Activated CD4-positive, alpha-beta T cell treated with anti-CD3 and anti-CD28 coated beads for 36 hours (primary cell): ENCODE data around the gene DPY19L1. TPM values are rescaled to one million over a fixed set of nuclear protein-coding genes. Genes with fewer than 3 reads are reported as not detected.
"Not testable (repeated sequence)": the region's sequence is repeated elsewhere in the genome, so short reads cannot be mapped to it uniquely, and the experiment has no call there.

Source experiments
- ATAC-seq: fragments of 200-7000 bp; cut with Tn5 transposase; one replicate; pipeline ENCODE4 v1.10.0; 2021; ENCODE audit warnings: mild to moderate bottlenecking, moderate library complexity
- CTCF ChIA-PET: fragments of 350-600 bp; sonication (Branson Sonifier 250); formaldehyde crosslinking; loops from one replicate; lab custom pipeline; 2021; ENCODE audit warnings: antibody characterized with exemption; lab: Charles Lee
- POLR2A ChIA-PET: fragments of 350-600 bp; sonication (Branson Sonifier 250); formaldehyde crosslinking; loops from one replicate; lab custom pipeline; 2021; ENCODE audit warnings: antibody characterized with exemption, inconsistent platforms; lab: Charles Lee
- DNase-seq: peaks from one replicate; pipeline ENCODE4 v3.0.0-alpha.2; 2020
- H3K27ac Mint-ChIP-seq: one replicate; pipeline ENCODE4 v1.8.0; 2021; ENCODE audit warnings: mixed read lengths
- H3K27me3 Mint-ChIP-seq: one replicate; pipeline ENCODE4 v1.8.0; 2021; ENCODE audit warnings: mixed read lengths
- H3K36me3 Mint-ChIP-seq: one replicate; pipeline ENCODE4 v1.8.0; 2021; ENCODE audit warnings: low read depth, mixed read lengths
- H3K4me1 Mint-ChIP-seq: one replicate; pipeline ENCODE4 v1.8.0; 2021; ENCODE audit warnings: mixed read lengths
- H3K4me3 Mint-ChIP-seq: one replicate; pipeline ENCODE4 v1.8.0; 2021; ENCODE audit warnings: mild to moderate bottlenecking, moderate library complexity, mixed read lengths
- H3K9me3 Mint-ChIP-seq: one replicate; pipeline ENCODE4 v1.8.0; 2021; ENCODE audit warnings: low read depth, mixed read lengths
- intact Hi-C, 2 experiments: fragments of 100-400 bp; cut with DNase I in 1 of 2; cut with micrococcal nuclease in 1 of 2; formaldehyde crosslinking; loops; one replicate each; pipeline versions ENCODE4 v1.14.2 to v1.15.1; 2022 to 2024; cut with DNase I, micrococcal nuclease
- total RNA-seq, 2 experiments: library from RNA; stranded (reverse); gene quantifications; one replicate each; pipeline ENCODE4 v1.2.3, GENCODE V29; 2021

The DPY19L1 gene
- total RNA-seq, 2 experiments from 2014 or later = 6.9 to 8.1 TPM

DNA sequence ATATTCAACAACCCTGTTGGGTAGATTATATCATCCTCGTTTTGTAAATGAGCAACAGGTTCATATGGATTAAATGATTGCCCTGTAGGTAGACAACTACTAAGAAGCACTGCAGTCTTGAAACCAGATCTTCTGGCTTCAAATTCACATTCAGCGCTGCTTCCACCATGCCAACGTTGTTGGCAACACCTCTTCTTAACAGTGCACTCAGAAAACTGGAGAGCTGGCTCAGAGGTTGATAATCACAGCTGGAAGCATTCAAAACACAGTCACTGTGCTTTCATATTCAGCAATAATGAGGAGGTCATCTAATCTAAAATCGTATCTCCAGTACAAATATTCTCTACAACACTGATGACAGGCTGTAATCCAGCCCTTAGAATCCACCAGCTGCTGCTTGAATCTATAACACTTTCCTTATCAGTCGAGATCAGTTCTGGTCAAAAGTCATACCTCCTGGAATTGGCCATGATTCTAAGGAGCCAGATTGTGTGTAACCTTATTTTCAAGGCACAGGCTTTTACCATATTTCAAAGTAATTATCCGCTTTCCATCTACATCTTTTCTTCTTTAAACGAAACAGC is 91.3 kb downstream of the DPY19L1 start:
- POLR2A ChIA-PET, CTCF ChIA-PET, H3K4me1 Mint-ChIP-seq, DNase-seq, intact Hi-C loops, H3K9me3 Mint-ChIP-seq, H3K27me3 Mint-ChIP-seq, ATAC-seq, H3K36me3 Mint-ChIP-seq, H3K27ac Mint-ChIP-seq, H3K4me3 Mint-ChIP-seq: not testable (repeated sequence)

DNA sequence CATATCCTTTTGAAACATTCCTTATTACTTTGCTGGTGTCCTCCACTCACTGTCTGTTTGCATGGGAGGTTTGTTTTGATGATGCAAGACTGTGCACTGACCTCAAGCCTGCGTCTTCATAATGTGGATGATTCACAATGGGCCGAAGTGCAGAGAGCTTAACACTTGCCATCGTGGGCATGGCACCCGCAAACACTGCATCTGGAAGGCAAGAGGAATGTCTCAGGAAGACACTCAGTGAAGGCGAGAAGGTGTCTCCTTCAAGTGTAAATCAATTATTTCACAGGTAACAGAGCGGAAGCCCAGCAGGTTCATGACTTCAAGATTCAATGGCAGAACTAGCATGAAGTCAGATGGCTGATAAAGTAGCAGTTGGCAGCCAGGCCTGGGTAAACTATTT is 98.1 kb downstream of the DPY19L1 start:
- ChIA-PET CTCF (interaction anchor here (1.9 kb wide), 1 partner anchor 11 kb away, joined by 6 read pairs; no protein-coding TSS in a partner anchor), POLR2A (no interaction called here)
- no peaks in the 10 kb centered on the region for H3K27me3 Mint-ChIP-seq
- H3K36me3 Mint-ChIP-seq = peaks cover 18% of the 10 kb centered on the region
- DNase-seq (no peak), ATAC-seq (no peak)
- no peaks in the 10 kb centered on the region for H3K9me3 Mint-ChIP-seq
- H3K4me3 Mint-ChIP-seq = no peak overlapping the region
- no peak overlapping the region for H3K27ac Mint-ChIP-seq
- H3K4me1 Mint-ChIP-seq = no peaks in the 10 kb centered on the region
- intact Hi-C loops = no loop called here

DNA sequence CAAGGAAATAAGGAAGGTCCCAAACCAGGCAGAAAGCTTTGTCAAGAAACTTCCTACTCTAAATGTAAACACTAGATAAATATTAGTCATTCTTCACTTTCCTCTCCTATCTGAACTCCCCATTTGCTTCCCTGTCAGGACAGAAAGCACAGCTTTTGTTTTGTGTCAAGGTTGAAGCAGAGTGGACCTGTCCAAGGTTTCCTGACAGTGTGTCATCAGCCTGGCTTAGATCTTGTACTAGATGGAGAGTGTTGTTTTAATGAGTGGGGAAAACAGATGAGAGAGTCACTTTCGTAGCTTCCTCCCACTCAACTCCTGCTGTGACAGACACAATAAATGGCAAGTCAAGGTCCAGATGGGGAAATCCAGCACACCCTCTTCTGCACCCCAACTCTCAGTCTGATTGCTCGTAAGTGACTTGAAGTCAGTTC is 101.5 kb downstream of the DPY19L1 start:
- H3K27me3 Mint-ChIP-seq, H3K4me1 Mint-ChIP-seq, H3K27ac Mint-ChIP-seq, POLR2A ChIA-PET, intact Hi-C loops, H3K4me3 Mint-ChIP-seq, H3K9me3 Mint-ChIP-seq, CTCF ChIA-PET: not testable (repeated sequence)
- peak; percentile 6 for DNase-seq
- H3K36me3 Mint-ChIP-seq = peaks cover 22% of the 10 kb centered on the region
- peak; percentile 96 for ATAC-seq

DNA sequence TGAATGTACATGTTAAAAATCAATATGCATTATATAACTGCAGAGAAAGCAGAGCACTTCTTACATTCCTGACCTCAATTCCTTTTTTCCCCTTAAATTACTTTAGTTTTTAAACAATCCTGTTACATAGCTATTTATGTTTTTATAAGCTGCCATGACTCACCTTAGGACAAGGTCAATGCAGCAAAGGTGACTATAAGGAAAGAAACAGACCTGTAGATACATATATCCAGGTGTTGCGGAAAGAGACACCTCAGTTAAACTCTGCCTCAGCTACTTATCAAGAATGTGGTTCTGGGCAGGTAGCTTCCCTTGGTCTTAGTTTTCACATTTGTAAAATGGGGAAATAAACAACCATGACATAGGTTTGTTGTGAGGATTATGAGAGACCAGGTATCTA is 105.5 kb downstream of the DPY19L1 start:
- intact Hi-C loops = no loop called here
- Mint-ChIP-seq H3K27me3 (no peaks in the 10 kb centered on the region), H3K27ac (no peak overlapping the region), H3K4me1 (no peaks in the 10 kb centered on the region), H3K36me3 (peaks cover 11% of the 10 kb centered on the region), H3K9me3 (no peaks in the 10 kb centered on the region), H3K4me3 (no peak overlapping the region)
- POLR2A ChIA-PET = no interaction called here
- ATAC-seq (no peak), DNase-seq (no peak)
- CTCF ChIA-PET = interaction anchor here (1.0 kb wide), 1 partner anchor 108 kb away, joined by 3 read pairs; no protein-coding TSS in a partner anchor

DNA sequence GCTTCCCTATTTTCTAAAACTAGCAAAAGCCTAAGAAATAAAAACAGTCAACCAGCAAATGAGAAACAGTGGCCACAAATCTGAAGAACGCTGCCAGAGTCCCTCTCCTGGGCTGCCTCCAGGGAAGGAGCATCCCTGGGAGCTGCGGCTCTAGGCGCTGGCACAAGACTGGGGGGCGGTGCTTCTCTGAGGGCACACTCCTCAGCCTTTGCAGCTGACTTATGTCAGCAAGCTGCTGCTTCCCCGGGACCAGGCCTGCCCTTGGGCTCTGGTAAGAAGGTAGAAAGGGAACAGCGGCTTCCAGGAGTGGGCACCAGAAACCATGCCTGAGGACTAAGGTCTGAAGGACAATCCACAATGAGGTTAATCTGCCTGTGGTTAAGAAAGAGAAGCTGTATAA is 107.5 kb downstream of the DPY19L1 start:
- ATAC-seq, H3K4me3 Mint-ChIP-seq, H3K27me3 Mint-ChIP-seq, DNase-seq, H3K27ac Mint-ChIP-seq, POLR2A ChIA-PET, H3K4me1 Mint-ChIP-seq, H3K36me3 Mint-ChIP-seq, H3K9me3 Mint-ChIP-seq: not testable (repeated sequence)
- intact Hi-C loops = loop anchor here (2.0 to 10.0 kb wide), 4 partner anchors 105 to 607 kb away; no protein-coding TSS in a partner anchor
- CTCF ChIA-PET = interaction anchor here (0.6 kb wide), 1 partner anchor 1847 kb away, joined by 4 read pairs; no protein-coding TSS in a partner anchor

DNA sequence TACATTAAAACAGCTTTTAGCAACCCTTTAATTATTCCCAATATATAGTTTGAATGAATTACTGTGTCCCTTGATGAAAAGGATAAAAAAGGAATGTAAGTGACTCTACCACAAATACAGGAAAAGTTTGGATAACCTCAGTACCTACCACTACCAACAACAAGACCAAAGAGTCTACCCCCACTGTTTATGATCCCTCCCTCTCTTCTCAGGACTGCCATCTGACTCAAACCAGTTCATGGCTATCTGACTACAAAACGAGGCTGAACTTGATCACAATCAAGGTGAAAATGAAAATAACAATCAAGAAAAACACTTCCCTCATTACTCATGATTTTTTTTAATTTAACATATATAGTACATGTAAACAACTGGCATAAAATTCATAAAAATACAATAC is 108.7 kb downstream of the DPY19L1 start:
- intact Hi-C loops = loop anchor here (2.0 to 10.0 kb wide), 4 partner anchors 104 to 606 kb away; no protein-coding TSS in a partner anchor
- H3K27ac Mint-ChIP-seq = no peak overlapping the region
- ChIA-PET CTCF (interaction anchor here (1.3 to 1.9 kb wide), 2 partner anchors 10 to 100 kb away, joined by 5 to 6 read pairs; no protein-coding TSS in a partner anchor), POLR2A (no interaction called here)
- H3K4me3 Mint-ChIP-seq = no peak overlapping the region
- H3K36me3 Mint-ChIP-seq = peaks cover 2% of the 10 kb centered on the region
- ATAC-seq = peak; percentile 42
- peaks cover 4% of the 10 kb centered on the region for H3K27me3 Mint-ChIP-seq
- no peaks in the 10 kb centered on the region for H3K9me3 Mint-ChIP-seq
- no peak for DNase-seq
- no peaks in the 10 kb centered on the region for H3K4me1 Mint-ChIP-seq

DNA sequence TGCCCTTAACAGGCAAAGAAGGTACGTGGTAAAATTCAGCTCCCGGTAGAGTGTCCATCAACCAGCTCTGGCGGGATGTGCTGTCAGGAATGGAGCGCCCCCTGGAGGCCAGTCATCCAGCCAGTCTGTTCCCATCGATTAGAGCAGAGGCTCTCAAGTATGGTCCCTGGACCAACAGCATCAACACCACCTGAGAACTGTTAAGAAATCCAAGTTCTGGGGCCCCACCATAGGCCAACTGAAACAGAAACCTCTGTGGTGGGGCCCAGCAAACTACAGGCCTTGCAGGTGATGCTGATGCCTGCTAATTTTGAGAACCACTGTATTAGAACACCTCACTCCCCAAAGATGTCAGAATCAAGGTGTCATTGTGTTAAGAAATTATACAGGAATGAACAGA is 109.2 kb downstream of the DPY19L1 start:
- H3K9me3 Mint-ChIP-seq = no peaks in the 10 kb centered on the region
- POLR2A ChIA-PET = no interaction called here
- intact Hi-C loops = loop anchor here (2.0 to 10.0 kb wide), 4 partner anchors 103 to 606 kb away; no protein-coding TSS in a partner anchor
- ATAC-seq = peak; percentile 36
- no peaks in the 10 kb centered on the region for H3K4me1 Mint-ChIP-seq
- H3K27ac Mint-ChIP-seq = no peak overlapping the region
- H3K4me3 Mint-ChIP-seq = no peak overlapping the region
- peaks cover 5% of the 10 kb centered on the region for H3K27me3 Mint-ChIP-seq
- CTCF ChIA-PET = interaction anchor here (0.7 to 1.9 kb wide), 5 partner anchors 10 to 99 kb away, joined by 3 to 6 read pairs (median 3); no protein-coding TSS in a partner anchor
- H3K36me3 Mint-ChIP-seq = peaks cover 2% of the 10 kb centered on the region
- peak; percentile 79 for DNase-seq

DNA sequence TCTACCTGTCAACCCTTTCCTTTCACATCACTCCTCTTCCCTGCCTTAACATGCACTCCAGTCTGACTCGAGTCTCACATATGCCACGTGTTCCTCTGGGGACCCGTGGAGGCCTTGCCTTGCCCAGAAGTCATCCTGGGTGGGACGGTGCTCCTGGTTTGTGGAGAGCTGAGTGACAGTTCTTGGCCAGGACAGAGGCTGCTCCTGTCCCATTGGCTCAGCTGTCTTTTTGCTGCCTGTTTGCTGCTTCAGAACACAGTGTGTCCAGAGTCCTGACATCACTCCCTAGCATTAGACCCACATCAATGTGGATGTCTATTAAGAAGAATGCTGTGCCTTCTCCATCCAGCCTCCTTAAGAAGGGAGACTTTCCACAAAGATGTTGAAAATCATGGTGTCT is 116.8 kb downstream of the DPY19L1 start:
- ATAC-seq, DNase-seq, H3K36me3 Mint-ChIP-seq, H3K4me1 Mint-ChIP-seq, CTCF ChIA-PET, H3K9me3 Mint-ChIP-seq, H3K4me3 Mint-ChIP-seq, H3K27ac Mint-ChIP-seq, POLR2A ChIA-PET: not testable (repeated sequence)
- intact Hi-C loops = loop anchor here in 1 of 2 experiments (10.0 kb wide), 1 partner anchor 96 kb away; no protein-coding TSS in a partner anchor
- H3K27me3 Mint-ChIP-seq = peaks cover 23% of the 10 kb centered on the region

GRCh38 chr7:34919038-34919437 is 118.2 kb downstream of the DPY19L1 start:
- intact Hi-C loops, H3K4me3 Mint-ChIP-seq, CTCF ChIA-PET, DNase-seq, ATAC-seq, POLR2A ChIA-PET, H3K36me3 Mint-ChIP-seq, H3K4me1 Mint-ChIP-seq, H3K27ac Mint-ChIP-seq: not testable (repeated sequence)
- Mint-ChIP-seq H3K9me3 (peaks cover 10% of the 10 kb centered on the region), H3K27me3 (peaks cover 26% of the 10 kb centered on the region)

DNA sequence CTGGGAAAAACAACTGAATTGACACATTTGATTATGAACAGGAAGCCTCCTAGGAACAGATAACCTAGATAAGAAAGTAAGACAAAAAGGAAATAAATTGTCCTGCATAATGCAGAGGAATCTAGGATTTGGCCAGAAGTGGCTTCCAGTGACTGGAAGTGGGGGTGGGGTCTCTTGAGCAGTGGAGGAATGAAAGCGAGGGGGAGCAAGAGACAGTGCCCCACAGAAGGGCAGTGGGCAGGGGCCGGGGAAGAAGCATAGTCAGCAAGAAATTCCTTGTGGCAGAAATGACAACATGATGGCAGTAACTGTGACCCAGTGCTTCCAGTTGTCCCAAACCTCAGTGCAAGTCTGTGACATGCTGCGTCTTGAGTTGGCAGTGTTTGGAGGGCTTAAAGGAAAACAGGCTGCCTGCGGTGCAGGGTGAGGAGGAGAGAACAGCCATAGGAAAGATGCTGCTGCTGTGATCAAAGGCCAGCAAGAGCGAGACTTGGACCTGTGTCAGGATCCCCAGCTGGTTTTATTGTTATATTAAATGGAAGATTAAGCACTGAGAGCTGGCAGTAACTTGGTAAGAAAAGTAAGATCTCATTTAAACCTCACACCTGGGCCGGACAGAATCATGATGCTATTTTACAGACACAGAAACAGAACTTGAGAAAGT is 119.0 kb downstream of the DPY19L1 start:
- DNase-seq, CTCF ChIA-PET, ATAC-seq, POLR2A ChIA-PET, H3K4me1 Mint-ChIP-seq, H3K36me3 Mint-ChIP-seq, H3K27ac Mint-ChIP-seq, intact Hi-C loops, H3K4me3 Mint-ChIP-seq: not testable (repeated sequence)
- Mint-ChIP-seq H3K27me3 (peaks cover 25% of the 10 kb centered on the region), H3K9me3 (peaks cover 10% of the 10 kb centered on the region)

DNA sequence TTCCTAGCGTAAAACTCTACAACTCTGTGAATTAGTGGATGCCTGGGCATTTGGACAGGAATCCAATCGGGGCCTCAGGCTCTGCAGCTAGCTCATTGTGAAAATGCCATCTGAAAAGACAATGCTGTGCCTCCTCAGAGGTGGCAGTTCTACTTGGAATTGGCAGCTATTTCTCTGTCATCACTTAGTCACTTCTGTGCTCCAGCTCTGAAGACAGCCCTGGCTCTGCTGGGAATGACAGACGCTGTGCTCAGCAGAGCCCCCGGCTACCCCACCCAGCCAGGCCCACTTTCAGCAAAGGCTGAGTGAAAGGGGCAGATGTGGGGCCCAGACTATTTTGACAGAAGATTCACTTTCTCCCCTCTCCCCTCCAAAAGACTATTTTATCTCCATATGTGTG is 119.8 kb downstream of the DPY19L1 start:
- CTCF ChIA-PET, H3K36me3 Mint-ChIP-seq, H3K4me1 Mint-ChIP-seq, intact Hi-C loops, POLR2A ChIA-PET, DNase-seq, H3K27ac Mint-ChIP-seq, ATAC-seq, H3K4me3 Mint-ChIP-seq: not testable (repeated sequence)
- Mint-ChIP-seq H3K9me3 (peaks cover 10% of the 10 kb centered on the region), H3K27me3 (peaks cover 25% of the 10 kb centered on the region)
